ENCODE measurements around the gene FAM124B.

The FAM124B gene

GRCh38 chr2:224401641-224402342 is at the start of gene FAM124B:
Gene FAM124B, minus strand, starts transcription at chr2:224402107. Its CDS starts 339 bp downstream, at chr2:224401768.
- DNase-seq: peak; percentile 86 to 92
- peak; percentile 93 for TF ChIP-seq POLR2A (IDR thresholded peaks at IDR 0.05; ENCODE audit: low read length)
- TF ChIP-seq GATA1 (IDR thresholded peaks at IDR 0.05; ENCODE audit: low read depth, low read length): peak; percentile 17

GRCh38 chr2:224449212-224450147 is 47.6 kb upstream of the FAM124B start:
- peak; percentile 37 to 49 for DNase-seq
- TF ChIP-seq GATA1 (IDR thresholded peaks at IDR 0.05; ENCODE audit: low read depth, low read length) (no peak), POLR2A (IDR thresholded peaks at IDR 0.05; ENCODE audit: low read length) (no peak)

- TF ChIP-seq POLR2A (IDR thresholded peaks at IDR 0.05; ENCODE audit: low read length): no peak
- TF ChIP-seq GATA1 (IDR thresholded peaks at IDR 0.05; ENCODE audit: low read depth, low read length): no peak
- DNase-seq: no peak
These were observed 46.3 kb upstream of the FAM124B start for GRCh38 chr2:224448236-224448635.

GRCh38 chr2:224444783-224445182 is 42.9 kb upstream of the FAM124B start:
- no peak for DNase-seq
- no peak for TF ChIP-seq POLR2A (IDR thresholded peaks at IDR 0.05; ENCODE audit: low read length)
- no peak for TF ChIP-seq GATA1 (IDR thresholded peaks at IDR 0.05; ENCODE audit: low read depth, low read length)

GRCh38 chr2:224444021-224444420 is 42.1 kb upstream of the FAM124B start:
- DNase-seq: peak in 1 of 2 experiments; percentile 11
- TF ChIP-seq POLR2A (IDR thresholded peaks at IDR 0.05; ENCODE audit: low read length) (no peak), GATA1 (IDR thresholded peaks at IDR 0.05; ENCODE audit: low read depth, low read length) (no peak)

GRCh38 chr2:224442071-224442967 is 40.4 kb upstream of the FAM124B start:
- peak in 1 of 2 experiments; percentile 18 for DNase-seq
- TF ChIP-seq POLR2A (IDR thresholded peaks at IDR 0.05; ENCODE audit: low read length) (no peak), GATA1 (IDR thresholded peaks at IDR 0.05; ENCODE audit: low read depth, low read length) (no peak)

GRCh38 chr2:224440988-224441387 is 39.1 kb upstream of the FAM124B start:
- DNase-seq: no peak

GRCh38 chr2:224438726-224439125 is 36.8 kb upstream of the FAM124B start:
- DNase-seq: no peak
- no peak for TF ChIP-seq POLR2A (IDR thresholded peaks at IDR 0.05; ENCODE audit: low read length)
- no peak for TF ChIP-seq GATA1 (IDR thresholded peaks at IDR 0.05; ENCODE audit: low read depth, low read length)

More at GRCh38 chr2:224440988-224441387, 39.1 kb upstream of the FAM124B start:
- TF ChIP-seq POLR2A (IDR thresholded peaks at IDR 0.05; ENCODE audit: low read length) (no peak), GATA1 (IDR thresholded peaks at IDR 0.05; ENCODE audit: low read depth, low read length) (no peak)

- DNase-seq: no peak
- TF ChIP-seq POLR2A (IDR thresholded peaks at IDR 0.05; ENCODE audit: low read length) (no peak), GATA1 (IDR thresholded peaks at IDR 0.05; ENCODE audit: low read depth, low read length) (no peak)
These were observed 34.7 kb upstream of the FAM124B start for GRCh38 chr2:224436634-224437033.

- TF ChIP-seq GATA1 (IDR thresholded peaks at IDR 0.05; ENCODE audit: low read depth, low read length) (no peak), POLR2A (IDR thresholded peaks at IDR 0.05; ENCODE audit: low read length) (no peak)
- no peak for DNase-seq
These were observed 32.7 kb upstream of the FAM124B start for GRCh38 chr2:224434618-224435017.

- DNase-seq: no peak
- TF ChIP-seq POLR2A (IDR thresholded peaks at IDR 0.05; ENCODE audit: low read length): no peak
- TF ChIP-seq GATA1 (IDR thresholded peaks at IDR 0.05; ENCODE audit: low read depth, low read length): no peak
These were observed 31.5 kb upstream of the FAM124B start for GRCh38 chr2:224433442-224433841.

- TF ChIP-seq GATA1 (IDR thresholded peaks at IDR 0.05; ENCODE audit: low read depth, low read length) (no peak), POLR2A (IDR thresholded peaks at IDR 0.05; ENCODE audit: low read length) (no peak)
- DNase-seq: no peak
These were observed 30.2 kb upstream of the FAM124B start for GRCh38 chr2:224432003-224432579.

GRCh38 chr2:224429441-224429810 is 27.5 kb upstream of the FAM124B start:
- DNase-seq: no peak
- TF ChIP-seq GATA1 (IDR thresholded peaks at IDR 0.05; ENCODE audit: low read depth, low read length) (no peak), POLR2A (IDR thresholded peaks at IDR 0.05; ENCODE audit: low read length) (no peak)

Measured in erythroblast (primary cell).